Stimulated activated CD8-positive, alpha-beta memory T cell treated with anti-CD3 and anti-CD28 coated beads, Interleukin-7, amount 100 ng/mL, for 4 hours (primary cell): ENCODE data around the gene PDXK.

Source experiments
- DNase-seq, 2 donors: peaks; one replicate each; pipeline ENCODE4 v3.0.0-alpha.2; 2020; ENCODE audit warnings: low read depth in 2 of 2

Gene PDXK

DNA sequence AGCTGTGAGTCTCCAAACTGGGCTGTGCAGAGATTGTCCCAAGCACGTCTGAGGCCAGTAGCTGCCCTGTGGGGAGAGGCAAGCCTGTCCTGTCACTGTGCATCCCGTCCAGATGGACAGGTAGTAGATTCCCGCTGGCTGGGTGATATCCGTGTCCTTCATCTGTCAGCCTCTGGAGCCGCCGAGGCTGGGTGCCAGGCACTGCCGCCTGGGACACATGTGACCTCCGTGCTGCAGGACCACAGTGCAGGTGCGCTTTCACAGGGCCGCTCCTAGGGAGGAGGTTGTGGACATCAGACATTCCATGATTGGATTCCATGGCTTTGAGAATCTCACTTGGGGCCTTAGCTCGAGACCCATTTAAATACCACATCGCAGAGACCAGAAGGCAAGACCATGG, 4.7 kb downstream of the PDXK start:
- DNase-seq = no peak

GRCh38 chr21:43726686-43727518, 8.0 kb downstream of the PDXK start:
- no peak for DNase-seq

DNA sequence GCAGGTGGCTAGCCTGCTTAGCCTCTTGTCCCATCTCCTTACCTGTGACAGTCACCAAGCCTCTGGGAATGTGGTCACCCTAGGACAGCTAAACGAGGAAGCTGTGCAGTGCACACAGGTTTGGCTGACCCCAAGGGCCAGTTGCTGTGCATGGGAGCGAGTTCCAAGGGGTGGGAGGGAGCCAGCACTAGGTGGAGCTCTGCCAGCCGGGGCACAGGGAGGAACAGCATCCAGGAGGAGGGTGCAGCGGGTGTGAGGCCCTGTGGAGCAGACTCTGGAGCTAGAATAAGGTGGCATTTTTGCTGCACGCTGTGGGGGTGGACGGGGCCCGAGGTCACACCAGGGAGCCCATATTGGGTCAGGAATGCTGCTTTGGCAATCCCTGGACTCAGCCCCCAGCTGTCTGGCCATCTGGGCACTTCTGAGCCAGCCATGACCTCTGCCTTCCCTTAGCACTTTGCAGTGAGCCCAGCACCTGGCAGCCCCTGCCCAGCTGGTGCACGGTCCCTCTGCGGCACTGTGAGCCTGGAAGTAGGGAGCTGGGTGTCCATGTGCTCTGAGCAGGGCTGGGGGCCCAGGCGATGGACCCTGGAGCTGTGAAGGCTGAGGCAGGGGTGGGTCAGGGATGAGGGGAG, 8.7 kb downstream of the PDXK start:
- DNase-seq = no peak

- DNase-seq = no peak
These were observed 9.2 kb downstream of the PDXK start for GRCh38 chr21:43728154-43728466.

GRCh38 chr21:43728467-43729390, 9.8 kb downstream of the PDXK start:
- DNase-seq = peak; percentile 79 to 88

- no peak for DNase-seq
These were observed 12.5 kb downstream of the PDXK start for GRCh38 chr21:43731476-43731875.

- DNase-seq = no peak
These were observed 13.2 kb downstream of the PDXK start for GRCh38 chr21:43731891-43732711.

GRCh38 chr21:43733060-43733459, 14.1 kb downstream of the PDXK start:
- DNase-seq = no peak

DNA sequence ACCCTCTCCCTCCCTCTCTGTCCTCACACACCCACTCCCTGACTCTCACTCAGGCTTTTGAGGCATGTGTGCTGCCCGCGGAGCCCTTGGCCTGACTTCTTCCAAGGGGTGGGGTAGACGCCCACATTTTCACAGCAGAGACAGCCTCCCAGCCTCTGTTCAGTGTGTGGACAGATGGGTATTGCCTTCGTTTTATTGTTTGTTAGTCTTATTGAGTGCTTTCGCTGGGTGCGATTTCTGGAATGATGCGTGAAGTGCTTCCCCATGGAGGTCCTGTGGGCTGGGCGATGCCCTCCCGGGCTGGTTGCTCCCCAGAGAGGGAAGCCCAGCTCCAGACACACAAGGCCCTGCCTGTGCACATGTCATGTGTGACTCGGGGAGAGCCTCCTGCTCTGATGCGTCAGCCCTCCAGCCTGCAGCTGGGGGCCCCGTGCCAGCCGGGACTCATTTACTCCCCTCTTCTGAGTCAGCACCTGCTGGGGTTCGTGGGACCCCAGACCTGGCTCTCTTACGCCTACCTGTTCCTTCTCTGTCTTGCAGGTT, 14.7 kb downstream of the PDXK start:
- peak in 1 of 2 donors; percentile 49 for DNase-seq

GRCh38 chr21:43734131-43734927, 15.4 kb downstream of the PDXK start:
- no peak for DNase-seq

- DNase-seq = no peak
These were observed 15.9 kb downstream of the PDXK start for GRCh38 chr21:43734928-43735229.

GRCh38 chr21:43735236-43736091, 16.5 kb downstream of the PDXK start:
- no peak for DNase-seq

GRCh38 chr21:43736224-43736883, 17.4 kb downstream of the PDXK start:
- DNase-seq = no peak

- no peak for DNase-seq
These were observed 18.4 kb downstream of the PDXK start for GRCh38 chr21:43737158-43737950.

DNA sequence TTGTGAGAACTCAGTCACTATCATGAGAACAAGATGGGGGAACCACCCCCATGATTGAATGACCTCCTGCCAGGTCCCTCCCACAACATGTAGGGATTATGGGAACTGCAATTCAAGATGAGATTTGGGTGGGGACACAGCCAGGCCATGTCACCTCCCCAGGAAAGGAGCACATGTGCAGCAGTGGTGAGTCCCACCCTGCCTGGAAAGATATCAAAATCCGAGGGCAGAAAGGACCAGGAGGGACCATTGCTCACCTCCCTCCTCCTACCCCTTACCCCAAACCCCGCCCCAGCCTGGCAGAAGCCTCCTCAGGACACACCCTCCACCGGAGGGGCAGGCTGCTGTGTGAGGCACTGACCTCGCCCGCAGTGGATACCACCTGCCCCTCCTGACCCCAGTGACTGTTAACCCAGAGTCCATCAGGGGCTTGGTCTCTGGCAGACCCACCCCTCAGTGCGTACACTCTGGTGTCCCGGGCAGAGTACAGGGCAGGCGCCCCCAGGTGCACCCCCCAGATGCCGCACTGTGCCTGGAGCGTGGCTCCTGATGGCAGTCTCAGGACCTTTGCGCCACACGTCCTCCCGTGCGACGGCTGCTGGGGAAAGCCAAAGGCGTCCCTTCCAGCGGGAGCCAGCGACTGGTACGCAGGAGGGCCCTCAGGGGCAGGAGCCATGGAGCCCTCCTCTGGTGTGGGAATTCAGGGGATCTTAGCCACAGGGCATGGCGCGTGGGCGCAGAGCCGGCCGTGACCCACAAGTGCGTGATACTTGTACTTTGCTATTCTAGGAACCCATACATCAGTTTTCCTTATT, 20.9 kb downstream of the PDXK start:
- no peak for DNase-seq

DNA sequence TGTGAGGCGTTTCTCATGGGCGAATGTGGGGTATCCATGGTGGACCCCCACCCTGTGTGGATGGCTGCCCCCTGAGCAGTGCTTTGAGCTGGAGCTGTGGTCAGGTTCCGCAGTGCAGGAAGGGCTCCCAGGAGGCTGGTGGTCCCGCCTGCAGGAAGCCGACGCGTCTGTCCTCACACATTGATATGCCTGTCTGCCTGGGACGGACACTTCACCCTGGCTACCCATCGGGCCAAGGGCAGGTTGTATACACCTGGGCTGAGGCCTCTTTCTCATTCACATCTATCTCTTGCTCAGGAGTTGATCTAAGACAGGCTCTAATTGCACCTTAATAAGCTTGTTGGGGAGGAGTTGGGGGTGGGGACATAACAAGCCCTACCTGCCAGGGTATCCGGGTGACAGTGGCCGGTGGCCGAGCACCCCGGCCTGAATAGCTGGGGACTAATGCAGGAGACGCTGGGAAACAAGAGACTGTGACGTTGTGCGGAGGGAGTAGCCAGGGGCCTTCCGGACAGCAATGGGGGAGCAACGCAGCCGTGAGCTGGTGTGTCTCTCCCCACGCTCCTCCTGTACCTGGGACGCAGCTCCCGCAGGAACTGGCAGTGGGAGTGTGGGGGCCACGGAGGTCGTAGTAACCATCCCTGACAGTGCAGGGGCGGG, 21.7 kb downstream of the PDXK start:
- no peak for DNase-seq
